Lower lobe of right lung (tissue), 2 donors: ENCODE results near the gene TSEN54. TPM values are rescaled to one million over a fixed set of nuclear protein-coding genes. Genes with fewer than 3 reads are reported as not detected.
A peak's percentile ranks its signal among the peaks of the same experiment; 100 is the strongest.

Source experiments
- ATAC-seq, 2 donors: fragments of 200-7000 bp; cut with Tn5 transposase; one replicate each; pipeline ENCODE4 v1.9.1; 2020 to 2022; ENCODE audit warnings: mild to moderate bottlenecking in 2 of 2, moderate library complexity in 2 of 2
- DNase-seq: peaks from one replicate; pipeline ENCODE4 v3.0.0-alpha.2; 2020
- H3K27ac ChIP-seq: fragments of 200-600 bp; one replicate; pipeline ENCODE4 v1.8.0; 2022
- H3K27me3 ChIP-seq: fragments of 200-600 bp; one replicate; pipeline ENCODE4 v1.8.0; 2022; ENCODE audit warnings: low read depth
- H3K36me3 ChIP-seq: fragments of 200-600 bp; one replicate; pipeline ENCODE4 v1.8.0; 2022; ENCODE audit warnings: mild to moderate bottlenecking
- H3K4me1 ChIP-seq: fragments of 200-600 bp; one replicate; pipeline ENCODE4 v1.8.0; 2022
- H3K4me3 ChIP-seq: fragments of 200-600 bp; one replicate; pipeline ENCODE4 v1.8.0; 2022; ENCODE audit warnings: mild to moderate bottlenecking
- H3K9me3 ChIP-seq: fragments of 200-600 bp; one replicate; pipeline ENCODE4 v1.8.0; 2022
- intact Hi-C: fragments of 100-400 bp; cut with DNase I; formaldehyde crosslinking; loops from one replicate; pipeline ENCODE4 v1.11.0; 2022
- long read RNA-seq: library from polyadenylated mRNA; unstranded; transcript quantifications from one replicate; pipeline ENCODE4 v2.0.0, GENCODE V29; 2021
- total RNA-seq: library from RNA; stranded (reverse); fragmentation: NEBNext Ultra II Directional; extraction: Animal tissue kit (Norgen Biotek cat#: 25700); gene quantifications from one replicate; pipeline ENCODE4 v1.2.1, GENCODE V29; 2021
- TF ChIP-seq, protein P1 (sequence below): fragments of 200-600 bp; IDR thresholded peaks from one replicate; pipeline ENCODE4 v1.8.0; 2022; ENCODE audit warnings: antibody characterized with exemption, mild to moderate bottlenecking
- donor health status: DM: no; HTN: yes; CAD: no; lungs with severe emphysema.

The TSEN54 gene
- 20.4 TPM for total RNA-seq
- long read RNA-seq, transcript TSEN54-201 (11 exons, 1,944 nt), result major isoform, 51 of 87 reads
- long read RNA-seq, partial matches to known transcripts, result 11 of 87 reads
- long read RNA-seq, other reads (novel, unspliced or antisense), result 25 of 87 reads

DNA sequence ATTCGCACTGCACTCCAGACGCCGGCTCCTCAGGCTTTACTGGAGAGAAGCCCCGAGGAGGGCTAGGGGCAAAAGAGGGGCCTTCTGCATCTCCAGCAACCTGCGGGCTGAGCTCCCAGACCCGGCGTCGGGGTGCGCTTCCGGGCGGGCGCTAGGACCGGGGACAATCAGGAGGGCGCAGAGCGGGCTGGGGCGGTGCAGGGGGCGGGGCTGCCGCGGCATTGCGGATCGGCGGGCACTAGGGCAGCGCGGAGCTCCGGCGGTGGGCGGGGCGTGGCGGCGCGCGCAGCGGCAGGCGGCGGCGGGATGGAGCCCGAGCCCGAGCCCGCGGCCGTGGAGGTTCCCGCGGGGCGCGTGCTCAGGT lies at the start of gene TSEN54:
Gene TSEN54, plus strand, starts transcription at position 274 of the 364 bp plus-strand sequence. Its CDS starts 33 bp downstream, at position 307.
- intact Hi-C loops, result no loop called here

DNA sequence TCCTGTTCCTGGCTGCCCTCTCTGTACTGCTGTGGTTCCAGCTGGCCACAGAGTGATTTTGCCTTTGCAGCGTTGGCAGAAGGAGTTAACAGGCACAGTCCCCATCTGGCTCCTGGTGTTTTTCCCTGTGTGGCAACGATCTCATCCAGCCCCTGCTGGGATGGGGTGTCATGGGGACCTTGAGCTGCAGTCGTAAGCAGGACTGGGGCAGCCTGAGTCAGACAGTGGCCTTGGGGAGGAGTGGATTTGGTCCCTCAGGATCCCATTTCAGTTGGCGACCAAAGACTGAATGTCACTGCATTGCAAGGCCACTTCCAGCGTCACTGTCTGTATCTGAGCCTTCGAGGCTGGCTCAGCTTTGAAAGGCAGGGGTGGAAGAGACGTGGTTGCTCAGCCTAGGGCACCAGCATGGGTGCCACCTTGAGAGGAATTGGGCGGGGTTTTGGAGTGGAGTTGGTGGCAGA lies 48.0 kb upstream of the TSEN54 start:
- TF ChIP-seq, protein P1, sequence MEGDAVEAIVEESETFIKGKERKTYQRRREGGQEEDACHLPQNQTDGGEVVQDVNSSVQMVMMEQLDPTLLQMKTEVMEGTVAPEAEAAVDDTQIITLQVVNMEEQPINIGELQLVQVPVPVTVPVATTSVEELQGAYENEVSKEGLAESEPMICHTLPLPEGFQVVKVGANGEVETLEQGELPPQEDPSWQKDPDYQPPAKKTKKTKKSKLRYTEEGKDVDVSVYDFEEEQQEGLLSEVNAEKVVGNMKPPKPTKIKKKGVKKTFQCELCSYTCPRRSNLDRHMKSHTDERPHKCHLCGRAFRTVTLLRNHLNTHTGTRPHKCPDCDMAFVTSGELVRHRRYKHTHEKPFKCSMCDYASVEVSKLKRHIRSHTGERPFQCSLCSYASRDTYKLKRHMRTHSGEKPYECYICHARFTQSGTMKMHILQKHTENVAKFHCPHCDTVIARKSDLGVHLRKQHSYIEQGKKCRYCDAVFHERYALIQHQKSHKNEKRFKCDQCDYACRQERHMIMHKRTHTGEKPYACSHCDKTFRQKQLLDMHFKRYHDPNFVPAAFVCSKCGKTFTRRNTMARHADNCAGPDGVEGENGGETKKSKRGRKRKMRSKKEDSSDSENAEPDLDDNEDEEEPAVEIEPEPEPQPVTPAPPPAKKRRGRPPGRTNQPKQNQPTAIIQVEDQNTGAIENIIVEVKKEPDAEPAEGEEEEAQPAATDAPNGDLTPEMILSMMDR, result no peak
- DNase-seq, result no peak
- H3K27ac ChIP-seq, result no peak overlapping the region
- peak; percentile 39 to 45 for ATAC-seq
- H3K9me3 ChIP-seq, result no peaks in the 10 kb centered on the region
- intact Hi-C loops, result no loop called here
- H3K27me3 ChIP-seq, result no peaks in the 10 kb centered on the region
- H3K36me3 ChIP-seq, result peaks cover 14% of the 10 kb centered on the region
- H3K4me1 ChIP-seq, result peaks cover 11% of the 10 kb centered on the region
- no peak overlapping the region for H3K4me3 ChIP-seq

More for the DNA sequence above, at the start of gene TSEN54:
- peak; percentile 97 for DNase-seq
- no peaks in the 10 kb centered on the region for H3K27me3 ChIP-seq
- H3K4me3 ChIP-seq, result peak within 1 kb of the TSS; percentile 68
- peak within 1 kb of the TSS; percentile 86 for H3K27ac ChIP-seq
- ATAC-seq, result peak; percentile 92 to 94
- H3K9me3 ChIP-seq, result no peaks in the 10 kb centered on the region
- peaks cover 46% of the 10 kb centered on the region for H3K4me1 ChIP-seq
- TF ChIP-seq, protein P1, result no peak
- H3K36me3 ChIP-seq, result peaks cover 26% of the 10 kb centered on the region

DNA sequence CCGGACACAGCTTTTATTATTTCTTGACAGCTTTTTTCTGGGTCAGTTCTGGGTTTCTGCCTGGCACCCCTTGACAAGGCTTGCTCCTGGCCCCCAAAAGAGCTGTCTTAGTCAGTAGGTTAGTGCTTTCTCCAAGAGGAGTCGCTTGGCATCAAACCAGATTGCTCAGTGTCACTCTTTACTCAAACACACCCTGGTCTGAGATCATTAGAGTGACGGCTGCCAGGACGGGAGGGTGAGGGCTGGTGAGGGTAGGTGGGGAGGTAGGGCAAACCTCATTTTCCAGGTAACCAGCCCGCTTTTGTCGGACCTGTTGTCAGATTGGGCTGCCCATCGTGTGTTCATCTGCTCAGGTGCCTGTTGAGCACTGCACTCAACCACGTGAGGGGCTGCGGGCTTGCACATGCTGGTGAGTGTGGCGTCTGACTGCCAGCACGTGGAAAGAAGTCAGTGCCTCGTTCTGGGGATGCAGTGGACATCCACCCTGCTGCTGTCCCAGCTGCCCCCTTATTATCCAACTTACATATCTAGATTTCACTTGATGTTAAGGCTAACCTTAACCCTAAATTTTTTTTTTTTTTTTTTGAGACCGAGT lies 47.5 kb upstream of the TSEN54 start:
- no peak for DNase-seq
- Histone ChIP-seq H3K4me1 (peaks cover 11% of the 10 kb centered on the region), H3K27me3 (no peaks in the 10 kb centered on the region), H3K9me3 (no peaks in the 10 kb centered on the region), H3K36me3 (peaks cover 16% of the 10 kb centered on the region), H3K27ac (no peak overlapping the region), H3K4me3 (no peak overlapping the region)
- ATAC-seq, result peak; percentile 48 to 54
- intact Hi-C loops, result no loop called here
- TF ChIP-seq, protein P1, result no peak

DNA sequence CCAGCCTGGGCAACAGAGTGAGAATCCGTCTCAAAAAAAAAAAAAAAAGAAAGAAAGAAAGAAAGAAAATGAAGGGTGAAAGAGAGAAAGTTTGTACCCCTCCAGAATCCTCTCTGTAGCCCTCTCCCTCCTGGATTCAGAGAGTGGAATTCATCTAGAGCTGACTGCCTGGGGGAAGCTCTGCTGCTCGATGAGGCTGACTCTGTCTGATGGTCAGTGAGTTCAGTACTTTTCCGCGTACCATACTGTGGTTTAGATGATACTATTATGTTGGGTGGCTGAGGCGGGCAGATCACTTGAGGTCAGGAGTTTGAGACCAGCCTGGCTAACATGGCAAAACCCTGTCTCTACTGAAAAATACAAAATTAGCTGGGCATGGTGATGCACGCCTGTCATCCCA lies 45.1 kb upstream of the TSEN54 start:
- intact Hi-C loops, result no loop called here
- H3K27me3 ChIP-seq, result no peaks in the 10 kb centered on the region
- H3K27ac ChIP-seq, result no peak overlapping the region
- TF ChIP-seq, protein P1, result no peak
- H3K4me1 ChIP-seq, result peaks cover 26% of the 10 kb centered on the region
- peaks cover 28% of the 10 kb centered on the region for H3K36me3 ChIP-seq
- no peak for ATAC-seq
- no peak overlapping the region for H3K4me3 ChIP-seq
- no peak for DNase-seq
- H3K9me3 ChIP-seq, result no peaks in the 10 kb centered on the region

DNA sequence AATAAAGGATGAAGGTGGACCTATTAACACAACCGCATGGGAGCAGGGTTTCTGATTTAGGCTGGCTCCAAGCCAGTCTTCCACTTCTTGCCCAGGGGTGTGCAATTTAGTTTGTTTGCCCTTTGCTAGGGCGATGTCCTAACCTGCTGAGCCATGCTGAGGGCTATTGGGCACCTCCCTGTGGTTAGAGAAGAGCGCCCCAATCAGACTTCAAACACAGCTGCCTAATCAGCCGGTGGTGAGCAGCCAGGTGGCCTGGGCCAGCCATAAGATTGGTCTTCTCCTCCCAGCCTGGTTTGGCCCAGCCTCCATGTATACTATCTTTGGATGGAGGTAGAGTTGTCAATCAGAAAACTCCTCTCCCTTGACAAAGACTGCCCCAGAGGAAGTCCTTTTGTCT lies 44.2 kb upstream of the TSEN54 start:
- DNase-seq (no peak), ATAC-seq (peak; percentile 20 to 40)
- Histone ChIP-seq H3K9me3 (no peaks in the 10 kb centered on the region), H3K27ac (no peak overlapping the region), H3K4me1 (peaks cover 35% of the 10 kb centered on the region), H3K4me3 (no peak overlapping the region), H3K36me3 (peaks cover 28% of the 10 kb centered on the region), H3K27me3 (no peaks in the 10 kb centered on the region)
- intact Hi-C loops, result no loop called here
- TF ChIP-seq, protein P1, result no peak
